Caco-2 (cell line): ENCODE data around the gene PIH1D1. TPM values are rescaled to one million over a fixed set of nuclear protein-coding genes. Genes with fewer than 3 reads are reported as not detected.

Experiments
- Bru-seq: library from RNA; stranded (reverse); fragments of 400-500 nt; gene quantifications from one replicate; lab custom pipeline; 2021; lab: Mats Ljungman, UMichigan
- BruChase-seq, 2 experiments: library from RNA; stranded (reverse); fragments of 400-500 nt; gene quantifications; one replicate each; lab custom pipeline; 2021; lab: Mats Ljungman, UMichigan
- BruUV-seq: library from RNA; stranded (reverse); fragments of 400-500 nt; replicated peaks from 2 replicates; lab custom pipeline; 2021; lab: Mats Ljungman, UMichigan
- CTCF ChIA-PET: fragments of 300-600 bp; sonication (Branson Sonifier 250); formaldehyde crosslinking; loops from one replicate; lab custom pipeline; 2022; ENCODE audit warnings: antibody characterized with exemption; lab: Charles Lee
- POLR2A ChIA-PET: fragments of 300-600 bp; sonication (Branson Sonifier 250); formaldehyde crosslinking; loops from one replicate; lab custom pipeline; 2022; ENCODE audit warnings: antibody characterized with exemption; lab: Charles Lee
- DNase-seq, 2 experiments: peaks; one replicate each; pipeline versions ENCODE4 v3.0.0 to v3.0.0-alpha.2; 2020 to 2022
- H3K27me3 ChIP-seq: replicated peaks from 2 replicates; pipeline ENCODE4 v1.6.0; 2011; ENCODE audit warnings: low read length; ENCODE audit not compliant: control insufficient read depth, insufficient read depth
- H3K36me3 ChIP-seq: 2 replicates; pipeline ENCODE4 v1.5.1; 2011; ENCODE audit warnings: low read length; ENCODE audit not compliant: control insufficient read depth, insufficient read depth
- H3K4me1 ChIP-seq: fragments of 250-450 bp; sonication (Bioruptor Pico); 2 replicates; pipeline ENCODE4 v1.5.1; 2020; ENCODE audit warnings: mild to moderate bottlenecking
- H3K4me3 ChIP-seq: 2 replicates; pipeline ENCODE4 v1.5.1; 2011; ENCODE audit warnings: low read depth, mild to moderate bottlenecking, control low read depth, low read length
- H3K9me3 ChIP-seq: fragments of 250-450 bp; sonication (Bioruptor Pico); 2 replicates; pipeline ENCODE4 v1.5.1; 2020; ENCODE audit warnings: mild to moderate bottlenecking, moderate library complexity
- H3K27ac Mint-ChIP-seq: one replicate; pipeline ENCODE4 v1.8.0; 2022; ENCODE audit warnings: mixed read lengths; ENCODE audit not compliant: unreplicated experiment
- H3K27me3 Mint-ChIP-seq: one replicate; pipeline ENCODE4 v1.8.0; 2022; ENCODE audit warnings: mixed read lengths; ENCODE audit not compliant: insufficient read depth, unreplicated experiment
- H3K36me3 Mint-ChIP-seq: one replicate; pipeline ENCODE4 v1.8.0; 2022; ENCODE audit warnings: mild to moderate bottlenecking, mixed read lengths; ENCODE audit not compliant: insufficient read depth, unreplicated experiment
- H3K4me1 Mint-ChIP-seq: one replicate; pipeline ENCODE4 v1.8.0; 2022; ENCODE audit warnings: low read depth, mixed read lengths; ENCODE audit not compliant: unreplicated experiment
- H3K4me3 Mint-ChIP-seq: one replicate; pipeline ENCODE4 v1.8.0; 2022; ENCODE audit warnings: mild to moderate bottlenecking, moderate library complexity, mixed read lengths; ENCODE audit not compliant: unreplicated experiment
- H3K9me3 Mint-ChIP-seq: one replicate; pipeline ENCODE4 v1.8.0; 2022; ENCODE audit warnings: mixed read lengths; ENCODE audit not compliant: unreplicated experiment
- intact Hi-C: fragments of 100-400 bp; cut with micrococcal nuclease; formaldehyde crosslinking; loops from one replicate; pipeline ENCODE4 v1.10.0; 2022; ENCODE audit not compliant: unreplicated experiment
- long read RNA-seq: library from polyadenylated mRNA; stranded (forward); transcript quantifications from one replicate; pipeline ENCODE4 v2.0.0, GENCODE V29; 2022
- total RNA-seq: library from RNA; stranded (reverse); gene quantifications from 2 replicates; pipeline ENCODE4 v1.2.3, GENCODE V29; 2022
- TF ChIP-seq, protein P1 (sequence below), 2 experiments: fragments of 200-600 bp in 1 of 2; IDR thresholded peaks; 1 replicate in 1 of 2; 2 replicates in 1 of 2; pipeline versions ENCODE4 v1.5.1 to v1.8.0; 2011 to 2022; ENCODE audit warnings: antibody characterized with exemption in 1 of 2, control low read depth in 1 of 2, inconsistent platforms in 1 of 2, low read depth in 1 of 2, low read length in 1 of 2, mild to moderate bottlenecking in 1 of 2, moderate library complexity in 1 of 2; ENCODE audit not compliant: insufficient read depth in 1 of 2, severe bottlenecking in 1 of 2, unreplicated experiment in 1 of 2

Gene PIH1D1
- total RNA-seq (150 and 167 TPM in 2 replicates), Bru-seq, nascent RNA (percentile 73 among the genes with signal in this experiment), BruChase-seq, experiment 1, labeled RNA remaining after a 2-hour chase (percentile 81 among the genes with signal in this experiment), BruChase-seq, experiment 2, labeled RNA remaining after a 6-hour chase (percentile 84 among the genes with signal in this experiment)
- long read RNA-seq, transcript PIH1D1-201 (9 exons, 1,192 nt), result major isoform, 181 of 239 reads
- long read RNA-seq, partial matches to known transcripts, result 3 of 239 reads
- long read RNA-seq, other reads (novel, unspliced or antisense), result 47 of 239 reads

DNA sequence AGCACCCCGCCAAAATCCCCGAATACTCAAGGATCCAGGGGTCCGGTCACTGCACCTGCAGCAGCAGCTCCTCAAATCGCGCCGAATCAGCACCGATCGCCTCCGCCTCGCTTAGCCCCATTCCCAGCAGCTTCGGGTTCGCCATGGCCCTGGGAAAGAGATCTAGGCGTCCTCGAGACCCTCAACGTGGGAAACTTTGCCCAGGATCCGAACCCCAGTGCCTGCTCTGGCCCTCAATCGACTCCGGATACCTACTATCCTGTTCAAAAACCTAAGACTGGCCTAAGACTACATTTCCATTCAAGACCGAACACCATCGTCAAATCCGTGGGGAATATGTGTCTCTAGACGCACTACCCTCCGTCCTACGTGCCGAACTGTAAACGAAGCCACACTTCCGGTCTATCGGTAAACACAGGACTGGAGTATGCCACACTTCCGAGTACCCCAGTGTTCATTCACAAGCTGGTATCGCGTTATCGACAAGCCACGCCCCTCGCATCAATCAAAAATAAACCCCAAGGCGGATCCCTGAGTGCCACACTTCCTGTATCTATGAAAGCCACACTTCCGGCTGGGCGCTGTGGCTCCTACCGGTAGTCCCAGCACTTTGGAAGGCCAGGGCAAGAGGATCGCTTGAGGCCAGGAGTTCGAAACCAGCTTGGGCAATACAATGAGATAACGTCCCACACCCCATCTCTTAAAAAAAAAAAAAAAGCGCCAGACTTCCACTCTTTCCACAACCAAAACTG is at the start of gene PIH1D1:
Gene PIH1D1 (minus strand): TSS at position 385 of the 752 bp plus-strand sequence. CDS start 240 bp downstream, at position 145.
- Mint-ChIP-seq H3K4me1 (peaks cover 10% of the 10 kb centered on the region), H3K27me3 (no peaks in the 10 kb centered on the region), H3K4me3 (peak within 1 kb of the TSS; percentile 98), H3K36me3 (peaks cover 60% of the 10 kb centered on the region), H3K9me3 (no peaks in the 10 kb centered on the region), H3K27ac (peak within 1 kb of the TSS; percentile 100)
- intact Hi-C loops, result loop anchor here (1.0 kb wide), 1 partner anchor 8 kb away; no protein-coding TSS in a partner anchor
- Histone ChIP-seq H3K4me3 (peak within 1 kb of the TSS; percentile 73), H3K27me3 (no peaks in the 10 kb centered on the region), H3K4me1 (peaks cover 6% of the 10 kb centered on the region; the same call in 1 of the 2 replicates), H3K9me3 (no peaks in the 10 kb centered on the region), H3K36me3 (peaks cover 5% of the 10 kb centered on the region)
- peak; percentile 98 to 99 for DNase-seq
- POLR2A ChIA-PET, result interaction anchor here (0.6 to 1.6 kb wide), 7 partner anchors 9 to 1088 kb away, joined by 3 to 10 read pairs (median 5); partner anchors contain the start of genes PRMT1, RRAS, RUVBL2 and TMEM143
- TF ChIP-seq, protein P1, sequence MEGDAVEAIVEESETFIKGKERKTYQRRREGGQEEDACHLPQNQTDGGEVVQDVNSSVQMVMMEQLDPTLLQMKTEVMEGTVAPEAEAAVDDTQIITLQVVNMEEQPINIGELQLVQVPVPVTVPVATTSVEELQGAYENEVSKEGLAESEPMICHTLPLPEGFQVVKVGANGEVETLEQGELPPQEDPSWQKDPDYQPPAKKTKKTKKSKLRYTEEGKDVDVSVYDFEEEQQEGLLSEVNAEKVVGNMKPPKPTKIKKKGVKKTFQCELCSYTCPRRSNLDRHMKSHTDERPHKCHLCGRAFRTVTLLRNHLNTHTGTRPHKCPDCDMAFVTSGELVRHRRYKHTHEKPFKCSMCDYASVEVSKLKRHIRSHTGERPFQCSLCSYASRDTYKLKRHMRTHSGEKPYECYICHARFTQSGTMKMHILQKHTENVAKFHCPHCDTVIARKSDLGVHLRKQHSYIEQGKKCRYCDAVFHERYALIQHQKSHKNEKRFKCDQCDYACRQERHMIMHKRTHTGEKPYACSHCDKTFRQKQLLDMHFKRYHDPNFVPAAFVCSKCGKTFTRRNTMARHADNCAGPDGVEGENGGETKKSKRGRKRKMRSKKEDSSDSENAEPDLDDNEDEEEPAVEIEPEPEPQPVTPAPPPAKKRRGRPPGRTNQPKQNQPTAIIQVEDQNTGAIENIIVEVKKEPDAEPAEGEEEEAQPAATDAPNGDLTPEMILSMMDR (IDR thresholded peaks at IDR 0.05; ENCODE audit: insufficient read depth in 1 of 2, low read depth in 1 of 2, low read length in 1 of 2, severe bottlenecking in 1 of 2, unreplicated experiment in 1 of 2), result no peak
- CTCF ChIA-PET, result interaction anchor here (0.6 to 1.9 kb wide), 7 partner anchors 9 to 354 kb away, joined by 3 to 5 read pairs (median 5); no protein-coding TSS in a partner anchor
- TSS peak; percentile 86 for BruUV-seq

DNA sequence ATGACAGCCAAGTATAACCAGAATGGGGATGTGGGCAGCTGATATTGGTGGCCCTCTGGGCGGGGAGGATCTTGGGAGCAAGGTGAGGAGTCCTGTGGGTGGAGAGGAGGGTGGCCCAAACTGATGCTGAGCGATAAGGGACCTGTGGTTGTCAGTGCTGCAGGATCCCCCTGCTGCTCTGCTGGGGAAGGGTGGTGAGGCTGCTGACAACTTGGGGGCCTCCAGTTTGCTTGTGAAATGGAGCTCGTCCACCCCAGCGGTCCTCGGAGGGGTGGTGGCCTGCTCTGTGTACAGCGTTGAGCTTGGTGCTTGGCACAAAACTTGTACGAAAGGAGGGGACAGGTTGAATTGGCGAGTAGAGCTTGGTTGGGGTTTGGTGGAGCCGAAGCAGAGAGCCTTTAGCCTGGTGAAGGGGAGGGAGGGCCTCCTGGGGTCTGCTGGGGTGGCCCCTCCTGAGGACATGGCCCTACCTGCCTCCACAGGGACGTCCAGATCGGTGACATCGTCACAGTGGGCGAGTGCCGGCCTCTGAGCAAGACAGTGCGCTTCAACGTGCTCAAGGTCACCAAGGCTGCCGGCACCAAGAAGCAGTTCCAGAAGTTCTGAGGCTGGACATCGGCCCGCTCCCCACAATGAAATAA is 47.5 kb upstream of the PIH1D1 start:
- ChIA-PET CTCF (no interaction called here), POLR2A (no interaction called here)
- Mint-ChIP-seq H3K4me1 (peaks cover 13% of the 10 kb centered on the region), H3K9me3 (no peaks in the 10 kb centered on the region), H3K36me3 (peaks cover 71% of the 10 kb centered on the region), H3K27ac (no peak overlapping the region), H3K27me3 (no peaks in the 10 kb centered on the region), H3K4me3 (peak overlapping the region; percentile 9)
- H3K9me3 ChIP-seq, result no peaks in the 10 kb centered on the region
- H3K4me3 ChIP-seq, result no peak overlapping the region
- H3K27me3 ChIP-seq, result no peaks in the 10 kb centered on the region
- no peak for DNase-seq
- H3K36me3 ChIP-seq, result peaks cover 16% of the 10 kb centered on the region
- TF ChIP-seq, protein P1 (IDR thresholded peaks at IDR 0.05; ENCODE audit: insufficient read depth in 1 of 2, low read depth in 1 of 2, low read length in 1 of 2, severe bottlenecking in 1 of 2, unreplicated experiment in 1 of 2), result no peak
- H3K4me1 ChIP-seq, result peaks cover 20% of the 10 kb centered on the region
- no TSS peak for BruUV-seq
- intact Hi-C loops, result no loop called here

DNA sequence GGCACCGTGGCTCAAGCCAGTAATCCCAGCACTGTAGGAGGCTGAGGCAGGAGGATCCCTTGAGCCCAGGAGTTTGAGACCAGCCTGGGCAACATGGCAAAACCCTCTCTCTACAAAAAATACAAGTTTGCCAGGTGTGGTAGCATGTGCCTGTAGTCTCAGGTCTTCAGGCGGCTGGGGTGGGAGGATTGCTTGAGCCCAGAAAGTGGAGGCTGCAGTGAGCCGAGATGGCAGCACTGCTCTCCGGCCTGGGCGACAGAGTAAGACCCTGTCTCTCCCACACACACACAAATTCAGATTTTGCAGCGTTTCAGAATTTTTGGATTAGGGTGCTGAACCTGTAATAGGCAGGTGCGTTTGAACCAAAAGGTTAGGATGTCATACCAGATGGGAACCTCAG is 46.9 kb upstream of the PIH1D1 start:
- no peaks in the 10 kb centered on the region for H3K27me3 Mint-ChIP-seq

More for the DNA sequence above, 46.9 kb upstream of the PIH1D1 start:
- Mint-ChIP-seq H3K9me3 (no peaks in the 10 kb centered on the region), H3K4me3 (peak overlapping the region; percentile 9), H3K36me3 (peaks cover 78% of the 10 kb centered on the region), H3K4me1 (peaks cover 13% of the 10 kb centered on the region), H3K27ac (no peak overlapping the region)
- no peak for DNase-seq
- Histone ChIP-seq H3K36me3 (peaks cover 16% of the 10 kb centered on the region), H3K4me3 (no peak overlapping the region), H3K4me1 (peaks cover 20% of the 10 kb centered on the region), H3K27me3 (no peaks in the 10 kb centered on the region), H3K9me3 (no peaks in the 10 kb centered on the region)
- no TSS peak for BruUV-seq
- intact Hi-C loops, result no loop called here
- CTCF ChIA-PET, result no interaction called here
- POLR2A ChIA-PET, result no interaction called here
- TF ChIP-seq, protein P1 (IDR thresholded peaks at IDR 0.05; ENCODE audit: insufficient read depth in 1 of 2, low read depth in 1 of 2, low read length in 1 of 2, severe bottlenecking in 1 of 2, unreplicated experiment in 1 of 2), result no peak
